ENCODE data around the gene STK25.

The STK25 gene

DNA sequence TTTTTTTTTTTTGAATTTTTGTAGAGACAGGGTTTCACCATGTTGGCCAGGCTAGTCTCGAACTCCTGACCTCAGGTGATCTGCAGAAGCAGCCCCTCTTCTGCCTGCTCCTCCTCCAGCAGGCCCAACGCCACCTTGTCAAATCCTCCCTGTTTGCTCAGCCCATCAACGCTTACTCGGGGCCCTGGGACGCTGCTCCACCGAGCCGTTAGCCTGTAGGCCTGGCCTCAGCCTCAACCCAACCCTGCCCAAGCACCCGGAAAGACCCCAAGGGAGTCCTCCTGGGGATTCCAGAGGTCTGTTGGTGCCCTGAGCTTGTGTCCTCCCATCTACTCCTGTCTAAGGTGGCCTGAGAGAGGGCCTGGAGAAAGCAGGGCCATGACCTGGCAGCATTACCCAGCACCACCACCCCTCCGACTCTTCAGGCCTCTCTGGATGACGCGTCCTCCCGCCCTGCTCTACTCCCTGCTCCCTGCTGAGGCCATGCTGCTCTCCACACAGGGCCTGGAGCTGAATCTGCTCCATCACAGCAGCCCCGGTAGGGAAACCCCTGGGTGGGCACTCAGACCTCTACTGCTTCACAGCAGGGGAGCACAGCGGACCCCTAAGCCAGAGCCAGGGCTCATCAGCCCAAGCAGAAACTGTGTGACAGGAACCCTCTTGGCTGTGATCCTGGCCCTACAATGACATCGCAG is 3.2 kb downstream of the STK25 start:
- Histone ChIP-seq H3K27ac (no peak overlapping the region), H3K4me1 (peaks cover 0 to 48% (median 28%) of the 10 kb centered on the region in 4 donors), H3K27me3 (no peaks in the 10 kb centered on the region), H3K9me3 (no peaks in the 10 kb centered on the region), H3K4me3 (no peak overlapping the region), H3K36me3 (peaks cover 0 to 21% (median 15%) of the 10 kb centered on the region in 3 donors)
- intact Hi-C loops (cut with DNase I; ENCODE audit: low total_unique reads): loop anchor here (5.0 to 10.0 kb wide), 3 partner anchors 57 to 130 kb away; partner anchors contain the start of genes ATG4B and THAP4
- no peak for DNase-seq
- TF ChIP-seq, protein P1, sequence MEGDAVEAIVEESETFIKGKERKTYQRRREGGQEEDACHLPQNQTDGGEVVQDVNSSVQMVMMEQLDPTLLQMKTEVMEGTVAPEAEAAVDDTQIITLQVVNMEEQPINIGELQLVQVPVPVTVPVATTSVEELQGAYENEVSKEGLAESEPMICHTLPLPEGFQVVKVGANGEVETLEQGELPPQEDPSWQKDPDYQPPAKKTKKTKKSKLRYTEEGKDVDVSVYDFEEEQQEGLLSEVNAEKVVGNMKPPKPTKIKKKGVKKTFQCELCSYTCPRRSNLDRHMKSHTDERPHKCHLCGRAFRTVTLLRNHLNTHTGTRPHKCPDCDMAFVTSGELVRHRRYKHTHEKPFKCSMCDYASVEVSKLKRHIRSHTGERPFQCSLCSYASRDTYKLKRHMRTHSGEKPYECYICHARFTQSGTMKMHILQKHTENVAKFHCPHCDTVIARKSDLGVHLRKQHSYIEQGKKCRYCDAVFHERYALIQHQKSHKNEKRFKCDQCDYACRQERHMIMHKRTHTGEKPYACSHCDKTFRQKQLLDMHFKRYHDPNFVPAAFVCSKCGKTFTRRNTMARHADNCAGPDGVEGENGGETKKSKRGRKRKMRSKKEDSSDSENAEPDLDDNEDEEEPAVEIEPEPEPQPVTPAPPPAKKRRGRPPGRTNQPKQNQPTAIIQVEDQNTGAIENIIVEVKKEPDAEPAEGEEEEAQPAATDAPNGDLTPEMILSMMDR (IDR thresholded peaks at IDR 0.05): no peak

DNA sequence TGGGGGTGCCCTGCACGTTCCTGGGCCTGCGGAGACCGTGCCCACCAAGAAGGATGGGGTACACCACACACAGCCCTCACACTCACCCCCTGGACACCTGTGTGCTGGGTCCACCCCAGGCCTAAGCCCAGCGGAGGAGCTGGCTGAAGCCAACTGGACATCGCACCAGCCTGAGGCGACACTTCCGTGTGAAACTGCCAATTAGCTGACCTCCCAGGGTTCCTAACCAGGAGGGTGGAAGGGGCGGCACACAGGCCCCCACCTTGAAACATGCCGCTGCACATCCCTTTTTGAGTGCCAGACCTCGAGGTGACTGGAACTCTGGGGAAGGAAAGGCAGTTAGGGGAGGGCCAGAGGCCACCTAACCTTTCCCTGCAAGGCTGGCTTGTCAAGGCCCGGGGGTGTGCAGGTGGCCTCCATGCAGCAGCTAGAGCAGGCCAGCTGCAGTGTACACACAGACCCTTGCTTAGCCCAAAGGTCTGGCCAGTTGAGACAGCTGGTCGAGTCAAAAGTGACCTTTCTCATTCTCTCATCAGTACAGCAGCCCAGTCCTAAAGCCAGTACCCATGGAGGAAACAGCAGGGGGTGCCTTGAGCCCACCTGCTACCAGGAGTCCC is 4.5 kb downstream of the STK25 start:
- DNase-seq: no peak
- peaks cover 0 to 38% (median 19%) of the 10 kb centered on the region in 4 donors for H3K4me1 ChIP-seq
- H3K27me3 ChIP-seq: no peaks in the 10 kb centered on the region
- no peak overlapping the region for H3K27ac ChIP-seq
- peaks cover 0 to 35% (median 28%) of the 10 kb centered on the region in 3 donors for H3K36me3 ChIP-seq
- intact Hi-C loops (cut with DNase I; ENCODE audit: low total_unique reads): loop anchor here (10.0 kb wide), 1 partner anchor 131 kb away; the partner anchor contains the start of genes ATG4B and THAP4
- TF ChIP-seq, protein P1 (IDR thresholded peaks at IDR 0.05): no peak
- H3K9me3 ChIP-seq: no peaks in the 10 kb centered on the region
- H3K4me3 ChIP-seq: no peak overlapping the region

DNA sequence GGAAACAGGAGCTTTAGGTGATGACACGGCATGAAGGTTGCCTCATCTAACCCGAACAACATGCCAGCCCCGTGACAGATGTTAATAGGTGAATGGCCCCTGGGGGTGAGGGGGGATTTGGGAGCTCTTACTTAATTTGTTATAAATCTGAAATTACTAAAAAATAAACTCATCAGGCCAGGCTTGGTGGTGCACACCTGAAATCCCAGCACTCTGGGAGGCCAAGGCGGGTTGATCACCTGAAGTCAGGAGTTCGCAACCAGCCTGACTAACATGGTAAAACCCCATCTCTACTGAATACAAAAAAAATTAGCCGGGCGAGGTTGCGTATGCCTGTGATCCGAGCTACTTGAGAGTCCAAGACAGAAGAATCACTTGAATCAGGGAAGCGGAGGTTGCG is 6.1 kb downstream of the STK25 start:
- no peaks in the 10 kb centered on the region for H3K9me3 ChIP-seq
- H3K27me3 ChIP-seq: no peaks in the 10 kb centered on the region
- H3K4me3 ChIP-seq: no peak overlapping the region
- intact Hi-C loops (cut with DNase I; ENCODE audit: low total_unique reads): loop anchor here (10.0 kb wide), 1 partner anchor 133 kb away; the partner anchor contains the start of genes ATG4B and THAP4
- no peak for DNase-seq
- no peak overlapping the region for H3K27ac ChIP-seq
- H3K4me1 ChIP-seq: peaks cover 0 to 31% (median 16%) of the 10 kb centered on the region in 4 donors
- H3K36me3 ChIP-seq: peaks cover 0 to 51% (median 44%) of the 10 kb centered on the region in 3 donors
- TF ChIP-seq, protein P1 (IDR thresholded peaks at IDR 0.05): no peak

DNA sequence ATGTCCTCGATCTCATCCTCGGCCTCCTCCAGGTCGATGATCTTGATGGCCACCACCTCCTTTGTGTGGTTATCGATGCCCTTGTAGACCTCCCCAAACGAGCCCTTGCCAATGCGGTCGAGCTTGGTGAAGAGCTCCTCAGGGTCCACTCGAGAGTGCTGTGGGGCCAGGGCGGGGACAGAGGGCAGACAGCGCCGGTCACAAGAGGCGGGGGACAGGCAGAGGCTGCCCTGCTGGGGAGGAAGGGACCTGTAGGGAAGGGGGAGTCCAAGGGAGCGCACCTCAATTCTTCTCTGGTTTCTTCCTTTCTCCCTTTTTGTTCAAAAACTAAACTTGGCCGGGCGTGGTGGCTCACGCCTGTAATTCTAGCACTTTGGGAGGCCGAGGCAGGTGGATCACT is 6.8 kb downstream of the STK25 start:
- no peaks in the 10 kb centered on the region for H3K27me3 ChIP-seq
- H3K27ac ChIP-seq: no peak overlapping the region
- no peak for DNase-seq
- H3K9me3 ChIP-seq: no peaks in the 10 kb centered on the region
- intact Hi-C loops (cut with DNase I; ENCODE audit: low total_unique reads): loop anchor here (10.0 kb wide), 1 partner anchor 133 kb away; the partner anchor contains the start of genes ATG4B and THAP4
- peaks cover 6 to 58% (median 51%) of the 10 kb centered on the region in 3 donors for H3K36me3 ChIP-seq
- no peak overlapping the region for H3K4me3 ChIP-seq
- TF ChIP-seq, protein P1 (IDR thresholded peaks at IDR 0.05): no peak
- peaks cover 0 to 24% (median 9%) of the 10 kb centered on the region in 4 donors for H3K4me1 ChIP-seq

DNA sequence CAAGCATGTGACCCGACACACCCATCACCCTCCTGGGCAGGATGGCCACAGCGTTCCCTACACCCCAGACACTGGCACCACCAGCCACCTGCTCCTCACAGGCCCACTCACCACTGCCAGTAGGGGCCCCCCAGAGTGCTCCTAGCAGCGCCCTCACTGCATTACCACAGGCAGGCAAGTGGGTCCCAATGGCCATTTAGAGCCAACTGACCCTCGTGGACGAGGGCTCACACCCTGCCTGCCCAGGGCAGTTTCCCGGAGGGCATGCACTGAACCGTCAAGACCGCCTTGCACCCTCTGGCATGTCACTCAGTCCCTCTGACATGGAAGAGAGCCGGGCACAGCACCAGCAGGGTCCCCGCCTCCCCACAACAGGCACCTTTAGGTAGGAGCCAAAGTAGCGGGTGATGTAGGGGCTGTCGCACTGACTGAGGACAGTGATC is 7.3 kb downstream of the STK25 start:
- H3K4me3 ChIP-seq: no peak overlapping the region
- no peaks in the 10 kb centered on the region for H3K9me3 ChIP-seq
- H3K27me3 ChIP-seq: no peaks in the 10 kb centered on the region
- H3K27ac ChIP-seq: no peak overlapping the region
- H3K36me3 ChIP-seq: peaks cover 10 to 62% (median 56%) of the 10 kb centered on the region in 3 donors
- intact Hi-C loops (cut with DNase I; ENCODE audit: low total_unique reads): loop anchor here (10.0 kb wide), 1 partner anchor 134 kb away; the partner anchor contains the start of genes ATG4B and THAP4
- no peak for DNase-seq
- peaks cover 0 to 20% (median 5%) of the 10 kb centered on the region in 4 donors for H3K4me1 ChIP-seq
- TF ChIP-seq, protein P1 (IDR thresholded peaks at IDR 0.05): no peak
